Measurements from ENCODE around the gene SEMA6D.

The SEMA6D gene

DNA sequence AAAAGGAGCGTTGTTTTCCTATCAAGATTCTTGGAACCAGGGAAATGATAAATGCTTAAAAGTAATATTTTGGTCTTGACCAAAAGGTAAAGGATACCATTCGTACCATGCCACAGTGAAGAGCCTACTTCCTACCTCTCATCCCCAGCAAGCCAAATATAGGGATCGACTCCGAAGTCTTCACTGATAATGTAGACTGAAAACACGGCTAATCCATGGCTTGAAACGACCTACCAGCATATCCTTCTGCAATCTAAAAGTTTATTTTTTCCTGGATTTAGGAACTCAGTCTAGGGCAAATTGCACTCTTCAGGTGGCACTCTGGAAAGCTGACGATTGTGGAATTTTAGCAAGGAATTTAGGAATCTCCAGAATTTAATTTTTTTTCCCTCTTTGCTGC lies 1.9 kb upstream of the SEMA6D start:
- Histone ChIP-seq H3K27me3 (no peaks in the 10 kb centered on the region), H3K4me1 (no peaks in the 10 kb centered on the region; the same call in 1 of the 2 replicates), H3K4me3 (ENCODE audit: low read depth, low read length) (no peak overlapping the region), H3K9me3 (no peaks in the 10 kb centered on the region), H3K36me3 (no peaks in the 10 kb centered on the region)
- TF ChIP-seq, protein P1, sequence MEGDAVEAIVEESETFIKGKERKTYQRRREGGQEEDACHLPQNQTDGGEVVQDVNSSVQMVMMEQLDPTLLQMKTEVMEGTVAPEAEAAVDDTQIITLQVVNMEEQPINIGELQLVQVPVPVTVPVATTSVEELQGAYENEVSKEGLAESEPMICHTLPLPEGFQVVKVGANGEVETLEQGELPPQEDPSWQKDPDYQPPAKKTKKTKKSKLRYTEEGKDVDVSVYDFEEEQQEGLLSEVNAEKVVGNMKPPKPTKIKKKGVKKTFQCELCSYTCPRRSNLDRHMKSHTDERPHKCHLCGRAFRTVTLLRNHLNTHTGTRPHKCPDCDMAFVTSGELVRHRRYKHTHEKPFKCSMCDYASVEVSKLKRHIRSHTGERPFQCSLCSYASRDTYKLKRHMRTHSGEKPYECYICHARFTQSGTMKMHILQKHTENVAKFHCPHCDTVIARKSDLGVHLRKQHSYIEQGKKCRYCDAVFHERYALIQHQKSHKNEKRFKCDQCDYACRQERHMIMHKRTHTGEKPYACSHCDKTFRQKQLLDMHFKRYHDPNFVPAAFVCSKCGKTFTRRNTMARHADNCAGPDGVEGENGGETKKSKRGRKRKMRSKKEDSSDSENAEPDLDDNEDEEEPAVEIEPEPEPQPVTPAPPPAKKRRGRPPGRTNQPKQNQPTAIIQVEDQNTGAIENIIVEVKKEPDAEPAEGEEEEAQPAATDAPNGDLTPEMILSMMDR (IDR thresholded peaks at IDR 0.05; ENCODE audit: low read depth, low read length), result no peak
- no peak for DNase-seq

DNA sequence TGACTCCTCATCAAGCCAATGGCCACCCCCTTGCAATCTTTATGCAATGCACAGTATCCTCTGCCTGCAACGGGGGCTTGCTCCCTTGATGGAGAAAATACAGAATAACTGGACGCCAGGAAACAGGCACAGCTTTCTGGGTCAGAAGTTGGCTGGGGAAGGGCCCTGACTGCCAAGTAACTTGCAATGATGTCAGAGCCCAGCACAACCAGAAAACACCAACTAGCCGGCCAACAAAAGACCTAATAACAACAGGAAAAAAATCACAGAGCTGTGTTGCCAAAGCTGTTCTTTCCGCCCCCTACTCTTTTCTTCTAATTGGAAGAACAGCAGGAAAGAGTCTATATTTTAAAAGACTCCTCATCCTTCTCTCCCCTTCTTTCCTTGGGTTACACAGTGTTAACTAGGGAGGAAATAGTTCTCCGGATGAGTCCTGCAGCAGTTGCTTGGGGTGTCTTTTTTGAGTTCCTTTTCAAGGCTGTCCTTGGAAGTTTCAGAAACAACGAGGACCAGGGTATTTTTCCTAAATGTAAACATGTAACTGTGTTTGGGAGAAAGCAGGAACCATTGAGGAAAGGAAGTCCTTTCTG lies 1.4 kb upstream of the SEMA6D start:
- H3K4me3 ChIP-seq (ENCODE audit: low read depth, low read length), result no peak overlapping the region
- H3K27me3 ChIP-seq, result no peaks in the 10 kb centered on the region
- no peaks in the 10 kb centered on the region for H3K9me3 ChIP-seq
- no peaks in the 10 kb centered on the region for H3K36me3 ChIP-seq
- TF ChIP-seq, protein P1 (IDR thresholded peaks at IDR 0.05; ENCODE audit: low read depth, low read length), result no peak
- H3K4me1 ChIP-seq, result no peaks in the 10 kb centered on the region; the same call in 1 of the 2 replicates
- DNase-seq, result no peak

DNA sequence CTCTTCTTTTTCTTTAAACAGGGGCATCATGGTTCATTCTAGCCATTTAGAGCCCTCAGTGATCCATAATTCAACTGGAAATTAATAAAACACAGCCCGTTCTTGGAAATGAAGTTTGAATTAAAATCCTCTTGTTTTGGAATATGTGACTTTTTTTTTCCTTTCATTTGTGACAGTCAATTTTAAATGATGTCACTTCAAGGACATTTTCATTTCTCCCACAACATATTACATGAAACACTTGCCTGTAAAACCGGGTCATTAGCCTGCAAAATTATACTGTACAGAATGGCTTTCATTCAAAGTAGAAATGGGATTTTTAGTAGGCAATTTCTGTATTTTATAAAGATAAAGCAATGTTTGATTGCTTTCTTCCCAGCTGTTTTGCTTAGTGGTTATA lies 789 bp upstream of the SEMA6D start:
- TF ChIP-seq, protein P1 (IDR thresholded peaks at IDR 0.05; ENCODE audit: low read depth, low read length), result no peak
- H3K4me1 ChIP-seq, result no peaks in the 10 kb centered on the region; the same call in 1 of the 2 replicates
- H3K36me3 ChIP-seq, result no peaks in the 10 kb centered on the region
- H3K4me3 ChIP-seq (ENCODE audit: low read depth, low read length), result peak overlapping the region; percentile 79; the same call in 1 of the 2 replicates
- H3K27me3 ChIP-seq, result no peaks in the 10 kb centered on the region
- DNase-seq, result no peak
- H3K9me3 ChIP-seq, result no peaks in the 10 kb centered on the region

DNA sequence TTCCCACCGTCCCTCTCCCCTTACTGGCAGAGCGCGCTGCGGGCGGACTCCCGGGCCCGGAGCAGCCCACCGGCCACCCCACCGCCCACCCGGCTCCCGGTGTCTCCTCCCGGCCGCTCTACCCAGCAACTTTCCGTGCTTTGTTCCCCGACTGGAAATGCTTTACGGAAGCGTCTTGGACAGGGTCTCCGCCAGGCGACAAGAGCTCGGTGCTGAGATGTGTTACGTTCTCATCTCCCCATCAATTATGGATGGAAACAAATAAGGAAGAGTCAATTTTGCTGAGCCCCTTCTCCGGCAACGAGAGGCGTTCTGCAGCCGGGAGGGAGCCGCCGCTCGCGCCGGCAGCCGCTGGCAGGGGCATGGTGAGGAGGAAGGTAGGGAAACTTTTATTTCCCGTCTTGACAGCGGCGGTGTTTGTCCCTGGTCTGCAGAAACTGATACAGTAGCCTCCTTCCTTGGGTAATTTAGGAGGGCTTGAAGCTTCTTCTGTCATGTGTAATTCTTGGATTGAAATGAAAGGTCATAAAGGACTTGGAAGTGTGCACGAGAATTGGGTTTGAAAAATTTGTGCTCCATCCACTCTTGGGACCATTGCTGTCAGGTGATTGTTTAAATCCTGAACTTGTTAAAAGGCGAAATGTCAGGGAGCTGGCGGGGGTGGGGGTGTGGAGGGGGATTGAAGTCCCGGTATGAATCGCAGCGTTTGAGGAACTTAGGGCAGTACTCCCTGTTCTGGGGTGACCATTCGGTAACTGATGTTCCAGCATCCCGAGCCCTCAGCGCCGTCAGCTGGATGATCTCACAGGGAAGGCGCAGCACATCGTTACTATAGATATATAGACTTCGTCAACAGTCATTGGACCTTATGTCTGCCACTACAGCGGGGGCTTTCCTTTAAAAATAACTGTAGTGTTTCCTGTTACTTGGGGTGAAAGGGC lies 1.5 kb downstream of the SEMA6D start:
- H3K4me1 ChIP-seq, result no peaks in the 10 kb centered on the region
- H3K27me3 ChIP-seq, result no peaks in the 10 kb centered on the region
- TF ChIP-seq, protein P1 (IDR thresholded peaks at IDR 0.05; ENCODE audit: low read depth, low read length), result no peak
- H3K9me3 ChIP-seq, result no peaks in the 10 kb centered on the region
- H3K4me3 ChIP-seq (ENCODE audit: low read depth, low read length), result peak overlapping the region; percentile 79
- no peaks in the 10 kb centered on the region for H3K36me3 ChIP-seq
- no peak for DNase-seq

DNA sequence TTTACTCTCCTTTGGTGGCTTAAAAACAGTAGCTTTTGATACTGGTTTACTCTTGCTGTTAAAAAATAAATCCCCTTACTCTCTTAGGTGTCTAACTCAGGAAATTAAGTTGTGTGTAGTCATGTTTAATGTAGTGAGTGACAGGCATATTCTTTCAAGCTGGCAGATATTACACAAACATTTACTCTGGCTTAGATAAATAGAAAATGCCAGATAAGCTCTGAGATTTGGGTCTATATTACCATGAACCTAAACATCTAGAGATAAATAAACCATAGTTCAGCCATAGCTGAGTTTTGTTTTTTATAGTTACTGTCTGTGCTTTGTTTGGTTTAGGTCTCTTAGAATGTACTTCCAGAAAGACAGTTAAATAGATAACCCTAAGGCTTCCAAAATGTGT lies 2.4 kb downstream of the SEMA6D start:
- H3K27me3 ChIP-seq, result no peaks in the 10 kb centered on the region

More for the DNA sequence above, 2.4 kb downstream of the SEMA6D start:
- TF ChIP-seq, protein P1 (IDR thresholded peaks at IDR 0.05; ENCODE audit: low read depth, low read length), result no peak
- no peak for DNase-seq
- H3K36me3 ChIP-seq, result no peaks in the 10 kb centered on the region
- H3K4me3 ChIP-seq (ENCODE audit: low read depth, low read length), result no peak overlapping the region
- no peaks in the 10 kb centered on the region for H3K4me1 ChIP-seq
- no peaks in the 10 kb centered on the region for H3K9me3 ChIP-seq
